Keratinocyte (primary cell): Measurements from ENCODE around the gene EME1. TPM values are rescaled to one million over a fixed set of nuclear protein-coding genes. Genes with fewer than 3 reads are reported as not detected.

Experiments used
- DNase-seq: peaks from one replicate; pipeline ENCODE4 v3.0.0-alpha.2; 2011; ENCODE audit warnings: low read depth, missing footprints, low spot score
- FAIRE-seq: peaks from 2 replicates; lab custom pipeline; 2011; peaks lifted over from hg19 to GRCh38; lab: Jason Lieb, UNC
- H2AFZ ChIP-seq: 2 replicates; pipeline ENCODE4 v1.6.0; 2012; ENCODE audit warnings: low read length, control low read depth, inconsistent platforms; ENCODE audit not compliant: control insufficient read depth
- H3K27ac ChIP-seq: 2 replicates; pipeline ENCODE4 v1.5.1; 2011; ENCODE audit warnings: low read length; ENCODE audit not compliant: control insufficient read depth, insufficient read depth
- H3K27me3 ChIP-seq: 3 replicates; pipeline ENCODE4 v1.6.0; 2011; ENCODE audit warnings: low read length; ENCODE audit not compliant: control insufficient read depth, insufficient read depth; ENCODE audit errors: extremely low read depth
- H3K36me3 ChIP-seq, 2 experiments: 2 replicates in 1 of 2; 3 replicates in 1 of 2; pipeline ENCODE4 v1.5.1; 2011; ENCODE audit warnings: low read length in 2 of 2, mild to moderate bottlenecking in 1 of 2; ENCODE audit not compliant: control insufficient read depth in 2 of 2, insufficient read depth in 2 of 2; ENCODE audit errors: extremely low read depth in 1 of 2
- H3K4me1 ChIP-seq: 3 replicates; pipeline ENCODE4 v1.5.1; 2011; ENCODE audit warnings: low read length; ENCODE audit not compliant: control insufficient read depth, insufficient read depth; ENCODE audit errors: extremely low read depth
- H3K4me2 ChIP-seq: 3 replicates; pipeline ENCODE4 v1.6.0; 2011; ENCODE audit warnings: low read depth, low read length; ENCODE audit not compliant: control insufficient read depth, insufficient read depth; ENCODE audit errors: extremely low read depth
- H3K4me3 ChIP-seq, 3 experiments: fragments of 200-600 bp in 1 of 3; sonication (generic) in 1 of 3; 2 replicates in 2 of 3; 3 replicates in 1 of 3; pipeline ENCODE4 v1.5.1; 2011 to 2016; ENCODE audit warnings: low read length in 3 of 3, mild to moderate bottlenecking in 3 of 3, control low read depth in 2 of 3, inconsistent platforms in 1 of 3, low read depth in 1 of 3, mixed read lengths in 1 of 3, mixed run types in 1 of 3, moderate library complexity in 1 of 3; ENCODE audit not compliant: control insufficient read depth in 2 of 3, insufficient read depth in 2 of 3; ENCODE audit errors: extremely low read depth in 1 of 3
- H3K79me2 ChIP-seq: 2 replicates; pipeline ENCODE4 v1.6.0; 2012; ENCODE audit warnings: low read length; ENCODE audit not compliant: control insufficient read depth, insufficient read depth
- H3K9ac ChIP-seq: 3 replicates; pipeline ENCODE4 v1.6.0; 2011; ENCODE audit warnings: low read length; ENCODE audit not compliant: control insufficient read depth, insufficient read depth; ENCODE audit errors: extremely low read depth
- H3K9me1 ChIP-seq: 3 replicates; pipeline ENCODE4 v1.6.0; 2011; ENCODE audit warnings: low read length; ENCODE audit not compliant: control insufficient read depth, insufficient read depth; ENCODE audit errors: extremely low read depth
- H3K9me3 ChIP-seq: 2 replicates; pipeline ENCODE4 v1.5.1; 2012; ENCODE audit warnings: low read depth, low read length; ENCODE audit not compliant: control insufficient read depth
- H4K20me1 ChIP-seq: 3 replicates; pipeline ENCODE4 v1.6.0; 2011; ENCODE audit warnings: low read length; ENCODE audit not compliant: control insufficient read depth, insufficient read depth; ENCODE audit errors: extremely low read depth
- CTCF ChIP-seq, 3 experiments: IDR thresholded peaks in 1 of 3; conservative IDR thresholded peaks in 1 of 3; optimal IDR thresholded peaks in 1 of 3; 2 replicates in 2 of 3; 3 replicates in 1 of 3; pipeline versions ENCODE3 to v1.5.1; 2011; ENCODE audit warnings: low read length in 3 of 3, mild to moderate bottlenecking in 3 of 3, moderate library complexity in 2 of 3, control low read depth in 1 of 3, inconsistent platforms in 1 of 3; ENCODE audit not compliant: insufficient read depth in 2 of 3; ENCODE audit errors: extremely low read depth in 1 of 3
- EZH2 ChIP-seq: IDR thresholded peaks from one replicate; pipeline ENCODE4 v1.6.1; 2012; ENCODE audit warnings: inconsistent platforms, mild to moderate bottlenecking, low read length, moderate library complexity
- dilution Hi-C: fragments of 300-500 bp; cut with MboI; formaldehyde crosslinking; loops from one replicate; pipeline ENCODE4 v1.7.0; 2020; ENCODE audit warnings: low sequenced_read_pairs; ENCODE audit not compliant: extremely low pct_ligation_motif_present
- polyA plus RNA-seq, 5 experiments: library from polyadenylated mRNA; depleted of rRNA in 3 of 5; stranded (reverse) in 3 of 5; stranded (forward) in 1 of 5; unstranded in 1 of 5; fragments of >200 nt; gene quantifications; 1 replicate in 1 of 5; 2 replicates in 3 of 5; 3 replicates in 1 of 5; pipeline versions ENCODE4 v1.2.1 to v1.2.3, GENCODE V29; 2011 to 2012; ENCODE audit warnings: missing spikeins in 2 of 5, low read depth in 1 of 5, low replicate concordance in 1 of 5

Gene EME1
- polyA plus RNA-seq, 1 donor (not counting 4 experiments of a cell fraction or from before 2014, with no cell fraction given) = 4.7 TPM

GRCh38 chr17:50372222-50372757 is 739 bp upstream of the EME1 start:
- Histone ChIP-seq H2AFZ (peak overlapping the region; percentile 1), H3K27ac (peak overlapping the region; percentile 96), H3K4me2 (peak overlapping the region; percentile 94), H3K4me3 (peak overlapping the region; percentile 72 to 88 (median 83)), H3K27me3 (no peaks in the 10 kb centered on the region), H4K20me1 (peaks cover 4% of the 10 kb centered on the region), H3K9me1 (no peaks in the 10 kb centered on the region), H3K9me3 (no peaks in the 10 kb centered on the region), H3K9ac (peak overlapping the region; percentile 96), H3K36me3 (peaks cover 14 to 34% of the 10 kb centered on the region in 2 experiments), H3K79me2 (peaks cover 31% of the 10 kb centered on the region), H3K4me1 (peaks cover 16% of the 10 kb centered on the region)
- FAIRE-seq (no peak), DNase-seq (no peak)
- dilution Hi-C loops = no loop called here
- TF ChIP-seq EZH2 = no peak

GRCh38 chr17:50373705-50374104 is 676 bp downstream of the EME1 start:
- FAIRE-seq (no peak), DNase-seq (no peak)
- H4K20me1 ChIP-seq = peaks cover 4% of the 10 kb centered on the region
- dilution Hi-C loops = no loop called here
- no peak overlapping the region for H2AFZ ChIP-seq
- H3K9me3 ChIP-seq = no peaks in the 10 kb centered on the region
- H3K36me3 ChIP-seq = peaks cover 5 to 20% of the 10 kb centered on the region in 2 experiments
- peak overlapping the region; percentile 72 to 88 (median 83) for H3K4me3 ChIP-seq
- peaks cover 16% of the 10 kb centered on the region for H3K4me1 ChIP-seq
- H3K27ac ChIP-seq = no peak overlapping the region
- no peaks in the 10 kb centered on the region for H3K27me3 ChIP-seq
- H3K9me1 ChIP-seq = no peaks in the 10 kb centered on the region
- peak overlapping the region; percentile 96 for H3K9ac ChIP-seq
- TF ChIP-seq CTCF (optimal IDR thresholded peaks at IDR 0.05 in 1 of 3, IDR thresholded peaks at IDR 0.05 in 1 of 3, conservative IDR thresholded peaks at IDR 0.05 in 1 of 3; ENCODE audit: extremely low read depth in 1 of 3, insufficient read depth in 2 of 3, low read length in 3 of 3) (no peak), EZH2 (no peak)
- peaks cover 30% of the 10 kb centered on the region for H3K79me2 ChIP-seq
- H3K4me2 ChIP-seq = peak overlapping the region; percentile 94
